Measurements from ENCODE around the gene HORMAD1. TPM values are rescaled to one million over a fixed set of nuclear protein-coding genes. Genes with fewer than 3 reads are reported as not detected.
"Not testable (repeated sequence)": the region's sequence is repeated elsewhere in the genome, so short reads cannot be mapped to it uniquely, and the experiment has no call there.

The HORMAD1 gene
- polyA plus RNA-seq, 1 of the 3 experiments (the other 2 are of a cell fraction) = not detected

GRCh38 chr1:150720098-150720497, 597 bp downstream of the HORMAD1 start (continued):
- no peak for TF ChIP-seq USF2 (IDR thresholded peaks at IDR 0.05; ENCODE audit: borderline replicate concordance, low read depth, low read length)

GRCh38 chr1:150718225-150718891, 2.3 kb downstream of the HORMAD1 start:
- Histone ChIP-seq H2AFZ (ENCODE audit: low read depth) (no peak overlapping the region), H3K9me3 (no peaks in the 10 kb centered on the region), H3F3A (replicated peaks; ENCODE audit: insufficient read depth) (no peaks in the 10 kb centered on the region), H3K79me2 (ENCODE audit: insufficient read depth) (no peaks in the 10 kb centered on the region), H3K9me2 (no peaks in the 10 kb centered on the region), H3K27ac (ENCODE audit: low read depth in 2 of 2, low read length in 1 of 2) (no peak overlapping the region), H3K4me3 (ENCODE audit: low read depth in 2 of 2, low read length in 1 of 2) (no peak overlapping the region), H3K27me3 (ENCODE audit: insufficient read depth) (no peaks in the 10 kb centered on the region), H4K20me1 (ENCODE audit: insufficient read depth) (no peaks in the 10 kb centered on the region), H3K36me3 (replicated peaks in 1 of 2; ENCODE audit: control insufficient read depth in 1 of 2, insufficient read depth in 2 of 2, low read length in 1 of 2) (no peaks in the 10 kb centered on the region), H3K4me1 (ENCODE audit: control insufficient read depth in 1 of 2, insufficient read depth in 2 of 2, low read depth in 1 of 2, low read length in 1 of 2) (no peaks in the 10 kb centered on the region), H3K9ac (no peak overlapping the region), H3K4me2 (no peak overlapping the region)
- 85% methylated on average over 11 of the region's 11 CpGs for WGBS (ENCODE audit: low lambda C conversion rate)
- no peak for DNase-seq
- CTCF ChIA-PET = interaction anchor here (1.2 kb wide), 1 partner anchor 21 kb away, joined by 3 read pairs; no protein-coding TSS in a partner anchor
- TF ChIP-seq ELF1 (IDR thresholded peaks at IDR 0.05) (no peak), MAX (IDR thresholded peaks at IDR 0.05; ENCODE audit: low read depth) (no peak), YY1 (IDR thresholded peaks at IDR 0.05; ENCODE audit: low read depth) (no peak), FOSL2 (IDR thresholded peaks at IDR 0.05; ENCODE audit: borderline replicate concordance, low read depth) (no peak)
- POLR2A ChIA-PET = no interaction called here

- H3F3A ChIP-seq (replicated peaks; ENCODE audit: insufficient read depth); H3K4me1 ChIP-seq (ENCODE audit: control insufficient read depth in 1 of 2, insufficient read depth in 2 of 2, low read depth in 1 of 2, low read length in 1 of 2); H3K36me3 ChIP-seq (replicated peaks in 1 of 2; ENCODE audit: control insufficient read depth in 1 of 2, insufficient read depth in 2 of 2, low read length in 1 of 2); H3K27me3 ChIP-seq (ENCODE audit: insufficient read depth); H3K9me3 ChIP-seq; H3K4me2 ChIP-seq; H3K9me2 ChIP-seq; H3K27ac ChIP-seq (ENCODE audit: low read depth in 2 of 2, low read length in 1 of 2); H2AFZ ChIP-seq (ENCODE audit: low read depth); POLR2A ChIA-PET; H3K9ac ChIP-seq; DNase-seq; H3K4me3 ChIP-seq (ENCODE audit: low read depth in 2 of 2, low read length in 1 of 2); H4K20me1 ChIP-seq (ENCODE audit: insufficient read depth); H3K79me2 ChIP-seq (ENCODE audit: insufficient read depth): not testable (repeated sequence)
- WGBS (ENCODE audit: low lambda C conversion rate) = 29% methylated on average over 1 of the region's 1 CpG
- CTCF ChIA-PET = interaction anchor here (1.4 kb wide), 1 partner anchor 10 kb away, joined by 4 read pairs; no protein-coding TSS in a partner anchor
Observed at GRCh38 chr1:150709031-150709430, 11.7 kb downstream of the HORMAD1 start.

GRCh38 chr1:150708595-150708994, 12.1 kb downstream of the HORMAD1 start:
- no peak overlapping the region for H3K27ac ChIP-seq (ENCODE audit: low read depth in 2 of 2, low read length in 1 of 2)
- WGBS (ENCODE audit: low lambda C conversion rate) = 95% methylated on average over 2 of the region's 2 CpGs
- H3K9ac ChIP-seq = no peak overlapping the region
- no peaks in the 10 kb centered on the region for H3K79me2 ChIP-seq (ENCODE audit: insufficient read depth)
- ChIA-PET POLR2A (no interaction called here), CTCF (interaction anchor here (1.4 kb wide), 1 partner anchor 11 kb away, joined by 4 read pairs; no protein-coding TSS in a partner anchor)
- H3K36me3 ChIP-seq (replicated peaks in 1 of 2; ENCODE audit: control insufficient read depth in 1 of 2, insufficient read depth in 2 of 2, low read length in 1 of 2) = no peaks in the 10 kb centered on the region
- no peaks in the 10 kb centered on the region for H4K20me1 ChIP-seq (ENCODE audit: insufficient read depth)
- H2AFZ ChIP-seq (ENCODE audit: low read depth) = no peak overlapping the region
- no peaks in the 10 kb centered on the region for H3K9me3 ChIP-seq
- no peaks in the 10 kb centered on the region for H3F3A ChIP-seq (replicated peaks; ENCODE audit: insufficient read depth)
- no peaks in the 10 kb centered on the region for H3K9me2 ChIP-seq
- DNase-seq = no peak
- H3K27me3 ChIP-seq (ENCODE audit: insufficient read depth) = no peaks in the 10 kb centered on the region
- no peak for TF ChIP-seq JUND (IDR thresholded peaks at IDR 0.05)
- TF ChIP-seq USF1 (IDR thresholded peaks at IDR 0.05; ENCODE audit: borderline replicate concordance, low read depth) = no peak
- TF ChIP-seq PBX3 (IDR thresholded peaks at IDR 0.05) = no peak
- no peak for TF ChIP-seq SMC3 (IDR thresholded peaks at IDR 0.05; ENCODE audit: low read depth, low read length)
- no peak for TF ChIP-seq MEF2A (IDR thresholded peaks at IDR 0.05; ENCODE audit: borderline replicate concordance, low read depth)
- no peak for TF ChIP-seq USF2 (IDR thresholded peaks at IDR 0.05; ENCODE audit: borderline replicate concordance, low read depth, low read length)
- no peak for TF ChIP-seq EZH2phosphoT487 (IDR thresholded peaks at IDR 0.05; ENCODE audit: borderline replicate concordance, low read depth)
- TF ChIP-seq ELF1 (IDR thresholded peaks at IDR 0.05) = no peak
- no peak for TF ChIP-seq FOXJ3 (CRISPR knock-in tag; IDR thresholded peaks at IDR 0.05)
- TF ChIP-seq RAD21 (IDR thresholded peaks at IDR 0.05; ENCODE audit: low read length) = no peak
- H3K4me3 ChIP-seq (ENCODE audit: low read depth in 2 of 2, low read length in 1 of 2) = no peak overlapping the region
- no peaks in the 10 kb centered on the region for H3K4me1 ChIP-seq (ENCODE audit: control insufficient read depth in 1 of 2, insufficient read depth in 2 of 2, low read depth in 1 of 2, low read length in 1 of 2)
- no peak overlapping the region for H3K4me2 ChIP-seq

Measured in SK-N-SH (cell line).